ENCODE results near the gene RNF222. TPM values are rescaled to one million over a fixed set of nuclear protein-coding genes. Genes with fewer than 3 reads are reported as not detected.

RNF222 gene
- total RNA-seq, 1 donor from 2014 or later, result not detected

- Mint-ChIP-seq H3K4me1 (ENCODE audit: low read depth, unreplicated experiment) (peaks cover 9% of the 10 kb centered on the region), H3K4me3 (ENCODE audit: unreplicated experiment) (peak overlapping the region; percentile 96), H3K27ac (ENCODE audit: unreplicated experiment) (peak overlapping the region; percentile 92), H3K27me3 (ENCODE audit: low read depth, unreplicated experiment) (no peaks in the 10 kb centered on the region), H3K36me3 (ENCODE audit: low read depth, unreplicated experiment) (peaks cover 3% of the 10 kb centered on the region), H3K9me3 (ENCODE audit: unreplicated experiment) (no peaks in the 10 kb centered on the region)
- H3K9me3 ChIP-seq (ENCODE audit: insufficient read depth, low read depth, low read length), result no peaks in the 10 kb centered on the region
- H3K9ac ChIP-seq (ENCODE audit: low read length), result peak overlapping the region; percentile 99
- H3K4me2 ChIP-seq (ENCODE audit: low read length), result peak overlapping the region; percentile 87
- peak overlapping the region; percentile 97 for H3K27ac ChIP-seq (ENCODE audit: low read depth, low read length)
- TF ChIP-seq, protein P1, sequence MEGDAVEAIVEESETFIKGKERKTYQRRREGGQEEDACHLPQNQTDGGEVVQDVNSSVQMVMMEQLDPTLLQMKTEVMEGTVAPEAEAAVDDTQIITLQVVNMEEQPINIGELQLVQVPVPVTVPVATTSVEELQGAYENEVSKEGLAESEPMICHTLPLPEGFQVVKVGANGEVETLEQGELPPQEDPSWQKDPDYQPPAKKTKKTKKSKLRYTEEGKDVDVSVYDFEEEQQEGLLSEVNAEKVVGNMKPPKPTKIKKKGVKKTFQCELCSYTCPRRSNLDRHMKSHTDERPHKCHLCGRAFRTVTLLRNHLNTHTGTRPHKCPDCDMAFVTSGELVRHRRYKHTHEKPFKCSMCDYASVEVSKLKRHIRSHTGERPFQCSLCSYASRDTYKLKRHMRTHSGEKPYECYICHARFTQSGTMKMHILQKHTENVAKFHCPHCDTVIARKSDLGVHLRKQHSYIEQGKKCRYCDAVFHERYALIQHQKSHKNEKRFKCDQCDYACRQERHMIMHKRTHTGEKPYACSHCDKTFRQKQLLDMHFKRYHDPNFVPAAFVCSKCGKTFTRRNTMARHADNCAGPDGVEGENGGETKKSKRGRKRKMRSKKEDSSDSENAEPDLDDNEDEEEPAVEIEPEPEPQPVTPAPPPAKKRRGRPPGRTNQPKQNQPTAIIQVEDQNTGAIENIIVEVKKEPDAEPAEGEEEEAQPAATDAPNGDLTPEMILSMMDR (IDR thresholded peaks at IDR 0.05; ENCODE audit: insufficient read depth, low read depth, low read length), result no peak
- TF ChIP-seq EZH2 (IDR thresholded peaks at IDR 0.05; ENCODE audit: insufficient read depth, low read length), result no peak
- peaks cover 10% of the 10 kb centered on the region for H3K36me3 ChIP-seq (ENCODE audit: insufficient read depth, low read length)
- H3K79me2 ChIP-seq (ENCODE audit: insufficient read depth, low read length), result peaks cover 55% of the 10 kb centered on the region
- H3K27me3 ChIP-seq (ENCODE audit: insufficient read depth, low read length), result no peaks in the 10 kb centered on the region
- peaks cover 2% of the 10 kb centered on the region for H3K4me1 ChIP-seq (ENCODE audit: insufficient read depth, low read length)
- peak overlapping the region; percentile 95 for H3K4me3 ChIP-seq (ENCODE audit: insufficient read depth, low read depth, low read length)
- H4K20me1 ChIP-seq (ENCODE audit: insufficient read depth, low read length), result peaks cover 50% of the 10 kb centered on the region
- no peak for FAIRE-seq
- DNase-seq (ENCODE audit: low read depth), result peak; percentile 54
- peak overlapping the region; percentile 53 for H2AFZ ChIP-seq (ENCODE audit: low read depth, low read length)
These were observed 38.7 kb upstream of the RNF222 start for GRCh38 chr17:8436169-8436843.

DNA sequence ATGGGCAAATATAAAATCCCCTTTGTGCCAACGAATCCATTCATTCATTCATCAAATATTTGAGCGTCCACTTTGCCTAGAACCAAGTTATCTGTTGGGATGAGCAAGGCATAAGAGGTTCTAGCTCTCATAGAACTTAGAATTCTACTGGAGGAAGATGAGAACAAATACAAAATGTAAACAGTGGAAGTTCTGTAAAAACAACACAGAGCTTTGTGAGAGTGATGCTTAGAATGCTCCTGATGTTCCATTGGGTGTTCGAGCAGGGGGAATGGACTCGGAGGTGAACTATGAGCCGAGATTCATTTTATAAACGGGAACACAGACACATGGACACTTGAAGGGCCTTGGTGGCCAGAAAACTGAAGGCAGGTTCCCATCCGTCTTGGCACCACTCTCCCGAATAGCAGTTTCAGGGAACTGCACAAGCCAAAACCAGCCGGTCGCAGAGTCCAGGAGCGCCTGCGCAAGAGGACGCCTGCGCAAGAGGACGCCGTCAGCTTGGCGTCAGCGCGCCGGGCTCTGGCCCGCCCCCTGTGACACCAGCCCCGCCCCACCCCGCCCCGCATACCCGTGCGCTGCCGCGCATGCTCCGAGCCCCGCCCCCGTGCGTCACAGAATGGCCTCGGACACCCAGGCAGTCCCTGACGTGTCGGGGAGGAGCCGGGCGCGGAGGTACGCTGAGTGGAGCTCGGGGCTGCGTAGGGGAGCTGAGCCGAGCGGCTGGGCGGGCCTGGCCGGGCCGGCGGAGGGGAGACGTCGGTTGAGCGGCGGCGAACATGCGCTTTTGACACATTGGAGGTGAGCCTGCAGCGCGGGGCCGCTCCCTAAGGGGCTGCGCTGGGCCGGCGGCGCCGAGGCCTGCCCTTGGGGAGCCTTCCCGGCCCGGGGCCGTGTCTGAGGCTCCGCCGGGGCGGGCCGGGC is 37.9 kb upstream of the RNF222 start, which contains the start of gene NDEL1:
TSS of gene NDEL1 (plus strand) at position 640 of the 924 bp plus-strand sequence. CDS start 8,388 bp downstream, outside the sequence.
- no peaks in the 10 kb centered on the region for H3K27me3 Mint-ChIP-seq (ENCODE audit: low read depth, unreplicated experiment)
- no peak for FAIRE-seq
- peaks cover 3% of the 10 kb centered on the region for H3K4me1 Mint-ChIP-seq (ENCODE audit: low read depth, unreplicated experiment)

More for the DNA sequence above, 37.9 kb upstream of the RNF222 start, which contains the start of gene NDEL1:
- no peaks in the 10 kb centered on the region for H3K9me3 ChIP-seq (ENCODE audit: insufficient read depth, low read depth, low read length)
- H3K27ac ChIP-seq (ENCODE audit: low read depth, low read length), result peak within 1 kb of the TSS; percentile 97
- peak within 1 kb of the TSS; percentile 89 for H2AFZ ChIP-seq (ENCODE audit: low read depth, low read length)
- H3K9me3 Mint-ChIP-seq (ENCODE audit: unreplicated experiment), result no peaks in the 10 kb centered on the region
- H3K36me3 Mint-ChIP-seq (ENCODE audit: low read depth, unreplicated experiment), result peaks cover 2% of the 10 kb centered on the region
- peak; percentile 92 for DNase-seq (ENCODE audit: low read depth)
- H4K20me1 ChIP-seq (ENCODE audit: insufficient read depth, low read length), result peaks cover 42% of the 10 kb centered on the region
- H3K27me3 ChIP-seq (ENCODE audit: insufficient read depth, low read length), result no peaks in the 10 kb centered on the region
- peak within 1 kb of the TSS; percentile 96 for H3K4me3 Mint-ChIP-seq (ENCODE audit: unreplicated experiment)
- TF ChIP-seq, protein P1 (IDR thresholded peaks at IDR 0.05; ENCODE audit: insufficient read depth, low read depth, low read length), result no peak
- no peak for TF ChIP-seq EZH2 (IDR thresholded peaks at IDR 0.05; ENCODE audit: insufficient read depth, low read length)
- peak within 1 kb of the TSS; percentile 95 for H3K27ac Mint-ChIP-seq (ENCODE audit: unreplicated experiment)
- peaks cover 6% of the 10 kb centered on the region for H3K4me1 ChIP-seq (ENCODE audit: insufficient read depth, low read length)
- peak within 1 kb of the TSS; percentile 95 for H3K4me3 ChIP-seq (ENCODE audit: insufficient read depth, low read depth, low read length)
- peaks cover 47% of the 10 kb centered on the region for H3K79me2 ChIP-seq (ENCODE audit: insufficient read depth, low read length)
- H3K9ac ChIP-seq (ENCODE audit: low read length), result peak within 1 kb of the TSS; percentile 99
- H3K36me3 ChIP-seq (ENCODE audit: insufficient read depth, low read length), result peaks cover 7% of the 10 kb centered on the region
- peak within 1 kb of the TSS; percentile 89 for H3K4me2 ChIP-seq (ENCODE audit: low read length)
